GM20000 (cell line): ENCODE results near the gene JARID2.

Experiments
- DNase-seq: peaks from one replicate; pipeline ENCODE4 v3.0.0; 2012; ENCODE audit warnings: low spot score
- TF ChIP-seq, protein P1 (sequence below): IDR thresholded peaks from 2 replicates; pipeline ENCODE4 v1.5.1; 2012; ENCODE audit warnings: mild to moderate bottlenecking, control low read depth; ENCODE audit errors: extremely low read depth, missing control alignments

JARID2 gene

DNA sequence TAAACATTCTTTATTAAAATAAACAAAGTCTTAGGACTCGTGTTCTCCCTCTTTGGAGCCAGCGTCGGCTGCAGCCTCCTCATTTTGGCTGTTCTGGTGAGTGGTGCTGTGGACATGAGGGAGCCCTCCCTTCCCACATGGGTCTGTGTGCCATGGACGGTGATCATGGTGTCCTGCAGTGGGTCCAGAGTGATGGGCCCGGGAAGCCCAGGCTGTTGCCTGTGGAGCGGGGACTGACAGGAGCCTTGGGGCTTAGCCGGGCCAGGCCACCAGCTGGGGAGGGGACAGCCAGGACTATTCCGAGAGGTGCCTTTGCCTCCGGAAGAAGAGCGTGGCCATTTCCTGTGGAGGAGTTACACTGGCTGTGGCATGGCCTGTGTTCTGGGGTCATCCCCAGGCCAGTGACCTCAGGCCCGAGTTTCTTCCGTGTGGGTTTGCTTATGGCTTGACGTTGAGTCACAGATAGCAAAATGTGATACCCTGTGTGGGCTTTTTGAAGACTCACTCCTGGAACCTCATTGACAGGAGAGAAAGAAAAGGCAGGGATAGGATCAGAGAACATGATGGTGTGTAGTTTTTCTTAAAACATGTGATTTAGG is 263.6 kb downstream of the JARID2 start:
- TF ChIP-seq, protein P1, sequence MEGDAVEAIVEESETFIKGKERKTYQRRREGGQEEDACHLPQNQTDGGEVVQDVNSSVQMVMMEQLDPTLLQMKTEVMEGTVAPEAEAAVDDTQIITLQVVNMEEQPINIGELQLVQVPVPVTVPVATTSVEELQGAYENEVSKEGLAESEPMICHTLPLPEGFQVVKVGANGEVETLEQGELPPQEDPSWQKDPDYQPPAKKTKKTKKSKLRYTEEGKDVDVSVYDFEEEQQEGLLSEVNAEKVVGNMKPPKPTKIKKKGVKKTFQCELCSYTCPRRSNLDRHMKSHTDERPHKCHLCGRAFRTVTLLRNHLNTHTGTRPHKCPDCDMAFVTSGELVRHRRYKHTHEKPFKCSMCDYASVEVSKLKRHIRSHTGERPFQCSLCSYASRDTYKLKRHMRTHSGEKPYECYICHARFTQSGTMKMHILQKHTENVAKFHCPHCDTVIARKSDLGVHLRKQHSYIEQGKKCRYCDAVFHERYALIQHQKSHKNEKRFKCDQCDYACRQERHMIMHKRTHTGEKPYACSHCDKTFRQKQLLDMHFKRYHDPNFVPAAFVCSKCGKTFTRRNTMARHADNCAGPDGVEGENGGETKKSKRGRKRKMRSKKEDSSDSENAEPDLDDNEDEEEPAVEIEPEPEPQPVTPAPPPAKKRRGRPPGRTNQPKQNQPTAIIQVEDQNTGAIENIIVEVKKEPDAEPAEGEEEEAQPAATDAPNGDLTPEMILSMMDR: no peak
- DNase-seq: no peak

DNA sequence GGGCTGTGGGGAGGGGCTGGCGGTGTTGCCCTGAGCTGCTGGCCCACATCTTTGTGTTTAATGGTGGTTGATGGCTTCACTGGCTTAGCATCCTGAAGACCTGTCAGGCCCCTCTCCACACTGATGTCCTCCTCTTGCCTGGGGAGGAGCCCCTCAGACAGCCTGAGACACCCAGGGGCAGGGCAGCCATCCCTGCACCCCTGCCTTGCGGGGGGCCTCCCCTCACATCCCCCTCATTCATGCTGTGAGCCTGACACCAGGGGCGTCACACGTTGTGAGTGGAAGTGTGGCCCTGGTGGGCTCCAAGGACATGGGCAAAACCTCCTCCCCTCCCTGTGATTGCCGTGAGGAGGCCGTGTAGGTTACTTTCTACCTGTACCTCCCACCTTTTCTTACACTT is 264.3 kb downstream of the JARID2 start:
- TF ChIP-seq, protein P1: no peak
- DNase-seq: no peak

DNA sequence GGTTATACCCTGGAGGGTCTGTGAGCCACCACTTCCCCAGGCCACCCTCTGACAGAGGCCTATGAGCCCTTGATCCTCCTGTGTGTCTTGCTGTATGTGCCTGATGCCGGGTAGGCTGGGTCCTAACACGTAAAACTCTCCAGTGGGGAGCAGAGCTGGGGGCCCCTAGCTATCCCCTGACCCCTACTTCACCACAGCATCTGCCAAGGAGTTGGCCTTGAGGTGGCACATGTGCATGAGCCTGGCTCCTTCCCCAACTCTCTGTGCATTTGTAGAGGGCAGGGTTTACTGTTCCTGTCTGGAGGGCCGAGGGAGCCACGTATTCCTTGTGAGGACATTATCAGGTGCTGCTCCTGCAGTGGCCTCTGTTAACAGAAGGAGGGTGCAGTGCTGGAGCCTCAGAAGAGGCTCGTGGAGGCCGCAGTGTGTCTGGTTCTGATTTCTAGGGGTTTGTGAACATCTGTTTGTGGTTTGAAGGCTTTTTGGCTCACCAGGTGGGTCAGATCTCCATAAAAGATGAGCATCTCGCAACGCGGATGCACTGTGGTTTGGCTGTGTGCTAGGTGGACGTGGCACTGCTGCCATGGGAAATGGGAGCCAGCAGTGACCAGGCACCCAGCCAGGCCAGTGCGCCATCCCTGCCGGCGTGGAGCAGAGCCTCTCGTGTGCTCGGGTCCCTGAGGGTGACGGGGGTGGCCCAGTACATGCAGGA is 264.8 kb downstream of the JARID2 start:
- no peak for DNase-seq
- TF ChIP-seq, protein P1: no peak

DNA sequence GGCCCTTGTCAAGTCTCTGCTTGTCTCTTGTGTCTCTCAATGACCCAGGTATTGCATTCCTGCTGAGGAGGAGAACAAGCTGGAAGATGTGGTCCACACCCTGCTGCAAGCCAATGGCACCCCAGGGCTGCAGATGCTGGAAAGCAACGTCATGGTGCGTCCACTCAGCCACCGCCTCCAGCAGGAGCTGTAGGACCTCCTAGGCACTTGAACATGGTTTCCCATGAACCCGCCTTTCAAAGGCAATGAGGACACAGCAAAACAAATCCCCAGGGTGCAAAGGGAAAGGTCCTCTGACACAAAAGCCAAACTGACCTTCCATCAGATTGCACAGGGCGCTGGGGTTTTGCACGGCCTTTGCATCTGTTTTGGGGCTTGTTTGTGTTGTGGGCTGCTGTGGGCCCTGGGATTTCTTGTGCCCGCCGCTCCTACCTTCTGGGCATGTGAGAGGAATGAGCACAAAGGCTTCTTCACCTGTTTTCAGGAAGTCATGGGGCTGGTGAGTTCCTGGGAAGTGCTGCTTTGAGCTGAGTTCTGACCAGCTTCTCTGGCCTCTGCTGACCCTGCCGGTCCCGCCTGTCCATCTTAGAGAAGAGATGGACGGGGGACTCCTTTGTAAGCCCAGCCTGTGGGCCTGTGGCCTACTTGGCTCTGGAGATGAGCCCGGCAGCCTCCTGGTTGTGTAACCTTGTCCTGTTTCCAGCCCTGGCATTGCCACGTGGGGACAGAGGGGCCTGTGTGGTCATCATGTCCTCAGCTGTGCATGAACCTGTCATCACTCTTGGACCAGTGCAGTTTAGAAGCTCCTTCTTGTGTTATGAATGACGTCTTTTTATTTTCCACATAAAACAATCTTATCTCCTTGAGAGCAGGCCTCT is 265.6 kb downstream of the JARID2 start:
- TF ChIP-seq, protein P1: no peak
- no peak for DNase-seq

DNA sequence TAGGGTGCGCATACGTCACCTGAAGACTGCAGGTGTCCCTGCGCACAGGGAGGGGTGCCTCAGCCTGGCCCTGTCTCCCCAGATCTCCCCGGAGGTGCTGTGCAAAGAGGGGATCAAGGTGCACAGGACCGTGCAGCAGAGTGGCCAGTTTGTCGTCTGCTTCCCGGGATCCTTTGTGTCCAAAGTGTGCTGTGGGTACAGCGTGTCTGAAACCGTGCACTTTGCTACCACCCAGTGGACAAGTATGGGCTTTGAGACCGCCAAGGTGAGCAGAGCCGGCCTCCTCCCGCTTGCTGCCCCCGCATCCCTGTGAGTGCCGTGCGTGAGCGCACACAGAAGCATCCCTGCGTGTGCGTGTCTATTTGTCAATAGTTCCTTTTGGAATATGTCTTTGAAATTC is 266.3 kb downstream of the JARID2 start:
- TF ChIP-seq, protein P1: no peak
- DNase-seq: no peak

DNA sequence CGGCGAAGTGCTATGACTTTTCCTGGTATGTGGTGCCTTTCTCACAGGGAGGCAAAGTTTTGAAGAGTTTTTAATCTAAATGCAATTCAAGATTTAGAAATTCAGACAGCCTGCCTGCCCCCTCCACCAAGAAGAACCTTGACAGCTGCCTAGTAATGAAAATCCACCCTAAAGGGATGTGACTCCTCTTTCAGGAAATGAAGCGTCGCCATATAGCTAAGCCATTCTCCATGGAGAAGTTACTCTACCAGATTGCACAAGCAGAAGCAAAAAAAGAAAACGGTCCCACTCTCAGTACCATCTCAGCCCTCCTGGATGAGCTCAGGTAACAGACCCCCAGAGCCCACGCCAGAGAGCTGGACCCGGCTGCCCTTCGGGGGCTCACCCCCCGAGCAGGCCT is 266.9 kb downstream of the JARID2 start:
- TF ChIP-seq, protein P1: no peak
- no peak for DNase-seq
